Left ventricle myocardium inferior (tissue), 1 donor: ENCODE results near the gene MIEF1. TPM values are rescaled to one million over a fixed set of nuclear protein-coding genes. Genes with fewer than 3 reads are reported as not detected.

ENCODE experiments used
- DNase-seq: peaks from one replicate; pipeline ENCODE4 v3.0.0-alpha.2; 2020
- H3K27ac ChIP-seq: fragments of 200-600 bp; replicated peaks from 2 replicates; pipeline ENCODE4 v1.8.0; 2021
- H3K27me3 ChIP-seq: fragments of 200-600 bp; 2 replicates; pipeline ENCODE4 v1.8.0; 2021; ENCODE audit warnings: low read depth
- H3K36me3 ChIP-seq: fragments of 200-600 bp; 2 replicates; pipeline ENCODE4 v1.8.0; 2021
- H3K4me1 ChIP-seq: fragments of 200-600 bp; 2 replicates; pipeline ENCODE4 v1.8.0; 2021
- H3K4me3 ChIP-seq: fragments of 200-600 bp; 2 replicates; pipeline ENCODE4 v1.8.0; 2021; ENCODE audit warnings: mild to moderate bottlenecking, moderate library complexity
- H3K9me3 ChIP-seq: fragments of 200-600 bp; replicated peaks from 2 replicates; pipeline ENCODE4 v1.8.0; 2021
- intact Hi-C: fragments of 100-400 bp; cut with micrococcal nuclease; formaldehyde crosslinking; loops from one replicate; pipeline ENCODE4 v1.11.0; 2022
- total RNA-seq: library from RNA; stranded (reverse); fragmentation: NEBNext Ultra II Directional; extraction: Animal tissue kit (Norgen Biotek cat#: 25700); gene quantifications from one replicate; pipeline ENCODE4 v1.2.1, GENCODE V29; 2021
- TF ChIP-seq, protein P1 (sequence below): fragments of 200-600 bp; IDR thresholded peaks from 2 replicates; pipeline ENCODE4 v1.8.0; 2021; ENCODE audit warnings: antibody characterized with exemption, mild to moderate bottlenecking, borderline replicate concordance
- donor health status: DM: no; HTN: yes; CAD: no; lungs with severe emphysema.

The MIEF1 gene
- total RNA-seq, 1 donor from 2014 or later = 15.5 TPM

DNA sequence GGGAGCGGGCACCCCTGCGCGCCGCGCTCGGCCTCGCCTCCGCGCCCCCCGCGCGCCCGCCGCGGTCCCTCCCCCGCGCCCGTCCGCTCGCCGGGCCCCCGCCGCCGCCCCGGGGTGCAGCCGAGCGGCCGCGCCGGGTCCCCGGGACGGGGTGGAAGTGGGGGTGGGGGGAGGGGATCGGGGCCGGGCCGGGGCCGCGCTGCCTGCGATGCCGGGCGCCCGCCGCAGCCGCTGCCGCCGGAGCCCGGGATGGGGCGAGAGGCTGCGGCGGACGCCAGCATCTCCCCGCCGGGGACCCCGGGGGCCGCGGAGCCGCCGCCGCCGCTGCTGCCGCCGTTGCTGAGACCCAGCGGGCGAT lies 44.9 kb upstream of the MIEF1 start:
- Histone ChIP-seq H3K4me3 (peak overlapping the region; percentile 75), H3K27ac (peak overlapping the region; percentile 84)
- no peak for DNase-seq

DNA sequence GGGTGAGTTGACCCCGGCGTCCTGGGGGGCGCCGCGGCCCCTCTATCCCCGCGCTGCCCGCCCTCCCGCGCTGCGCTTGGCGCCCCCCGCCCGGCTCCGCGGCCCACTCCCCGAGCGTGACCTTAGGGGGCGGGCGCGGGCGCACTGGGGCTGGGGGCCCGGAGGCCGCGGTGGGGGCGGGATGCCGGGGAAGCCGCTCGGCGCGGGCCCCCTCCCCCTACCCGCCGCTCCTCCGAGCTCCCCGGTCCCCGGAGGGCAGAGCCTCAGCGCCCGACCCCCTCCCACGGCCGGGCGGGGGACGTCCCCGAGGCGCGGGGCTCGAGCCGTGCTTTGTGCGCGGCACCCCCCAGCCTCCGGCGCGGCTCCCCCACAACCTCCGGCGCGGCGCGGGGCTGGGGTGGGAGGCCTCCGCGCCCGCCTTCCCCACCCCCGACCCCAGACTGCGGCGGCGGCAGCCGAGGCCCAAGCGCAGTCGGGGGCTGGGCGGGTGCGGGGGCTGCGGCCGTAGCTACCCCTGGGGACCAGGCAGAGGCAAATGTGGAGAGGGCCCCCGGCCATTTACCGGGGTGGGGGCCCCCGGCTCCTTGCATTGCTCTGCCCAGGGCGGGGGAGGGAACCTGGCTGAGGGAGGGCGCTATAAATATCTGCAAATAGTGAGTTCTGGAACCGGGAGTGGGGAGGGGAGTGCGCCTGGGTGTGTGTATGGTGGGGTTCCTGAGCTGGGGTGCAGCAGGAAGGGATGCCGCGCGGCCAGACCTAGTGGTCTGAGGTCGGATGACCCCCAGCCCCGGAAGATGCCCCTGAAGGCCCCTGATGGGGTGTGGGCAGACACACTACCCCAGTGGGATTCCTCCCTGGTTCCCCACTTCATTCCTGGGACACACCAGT lies 44.3 kb upstream of the MIEF1 start:
- TF ChIP-seq, protein P1, sequence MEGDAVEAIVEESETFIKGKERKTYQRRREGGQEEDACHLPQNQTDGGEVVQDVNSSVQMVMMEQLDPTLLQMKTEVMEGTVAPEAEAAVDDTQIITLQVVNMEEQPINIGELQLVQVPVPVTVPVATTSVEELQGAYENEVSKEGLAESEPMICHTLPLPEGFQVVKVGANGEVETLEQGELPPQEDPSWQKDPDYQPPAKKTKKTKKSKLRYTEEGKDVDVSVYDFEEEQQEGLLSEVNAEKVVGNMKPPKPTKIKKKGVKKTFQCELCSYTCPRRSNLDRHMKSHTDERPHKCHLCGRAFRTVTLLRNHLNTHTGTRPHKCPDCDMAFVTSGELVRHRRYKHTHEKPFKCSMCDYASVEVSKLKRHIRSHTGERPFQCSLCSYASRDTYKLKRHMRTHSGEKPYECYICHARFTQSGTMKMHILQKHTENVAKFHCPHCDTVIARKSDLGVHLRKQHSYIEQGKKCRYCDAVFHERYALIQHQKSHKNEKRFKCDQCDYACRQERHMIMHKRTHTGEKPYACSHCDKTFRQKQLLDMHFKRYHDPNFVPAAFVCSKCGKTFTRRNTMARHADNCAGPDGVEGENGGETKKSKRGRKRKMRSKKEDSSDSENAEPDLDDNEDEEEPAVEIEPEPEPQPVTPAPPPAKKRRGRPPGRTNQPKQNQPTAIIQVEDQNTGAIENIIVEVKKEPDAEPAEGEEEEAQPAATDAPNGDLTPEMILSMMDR = no peak
- DNase-seq = no peak
- intact Hi-C loops = no loop called here
- H3K4me3 ChIP-seq = peak overlapping the region; percentile 75
- peaks cover 26% of the 10 kb centered on the region for H3K27me3 ChIP-seq
- peaks cover 29% of the 10 kb centered on the region for H3K4me1 ChIP-seq
- no peaks in the 10 kb centered on the region for H3K9me3 ChIP-seq
- no peaks in the 10 kb centered on the region for H3K36me3 ChIP-seq
- peak overlapping the region; percentile 84 for H3K27ac ChIP-seq

More for the DNA sequence above, 44.9 kb upstream of the MIEF1 start:
- H3K36me3 ChIP-seq = no peaks in the 10 kb centered on the region
- TF ChIP-seq, protein P1 = no peak
- H3K9me3 ChIP-seq = no peaks in the 10 kb centered on the region
- H3K27me3 ChIP-seq = peaks cover 26% of the 10 kb centered on the region
- H3K4me1 ChIP-seq = peaks cover 28% of the 10 kb centered on the region
- intact Hi-C loops = no loop called here

GRCh38 chr22:39458444-39459083 lies 43.5 kb upstream of the MIEF1 start:
- DNase-seq = no peak
- intact Hi-C loops = no loop called here
- peaks cover 26% of the 10 kb centered on the region for H3K27me3 ChIP-seq
- H3K9me3 ChIP-seq = no peaks in the 10 kb centered on the region
- peak overlapping the region; percentile 84 for H3K27ac ChIP-seq
- TF ChIP-seq, protein P1 = no peak
- peak overlapping the region; percentile 75 for H3K4me3 ChIP-seq
- H3K4me1 ChIP-seq = peaks cover 37% of the 10 kb centered on the region
- no peaks in the 10 kb centered on the region for H3K36me3 ChIP-seq

DNA sequence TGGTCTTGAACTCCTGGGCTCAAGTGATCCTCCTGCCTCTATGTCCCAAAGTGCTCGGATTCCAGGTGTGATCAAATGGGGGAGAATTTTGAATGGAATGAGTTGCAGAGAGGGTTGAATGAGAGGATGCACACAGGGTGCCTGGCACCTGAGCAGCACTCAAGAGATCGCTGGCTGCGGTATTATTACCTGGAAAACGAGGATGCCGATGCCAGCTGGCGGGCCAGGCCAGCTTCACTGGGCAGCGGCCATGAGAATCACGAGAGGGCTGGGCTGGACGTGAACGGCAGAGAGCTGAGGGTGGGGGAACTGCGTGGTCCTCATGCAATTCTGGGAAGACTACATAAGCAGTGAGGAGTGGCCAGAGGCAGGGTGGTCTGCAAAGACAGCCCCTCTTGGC lies 42.4 kb upstream of the MIEF1 start:
- peaks cover 48% of the 10 kb centered on the region for H3K4me1 ChIP-seq
- no peaks in the 10 kb centered on the region for H3K36me3 ChIP-seq
- TF ChIP-seq, protein P1 = no peak
- peaks cover 26% of the 10 kb centered on the region for H3K27me3 ChIP-seq
- H3K27ac ChIP-seq = peak overlapping the region; percentile 15
- DNase-seq = no peak
- intact Hi-C loops = no loop called here
- H3K9me3 ChIP-seq = no peaks in the 10 kb centered on the region
- no peak overlapping the region for H3K4me3 ChIP-seq

DNA sequence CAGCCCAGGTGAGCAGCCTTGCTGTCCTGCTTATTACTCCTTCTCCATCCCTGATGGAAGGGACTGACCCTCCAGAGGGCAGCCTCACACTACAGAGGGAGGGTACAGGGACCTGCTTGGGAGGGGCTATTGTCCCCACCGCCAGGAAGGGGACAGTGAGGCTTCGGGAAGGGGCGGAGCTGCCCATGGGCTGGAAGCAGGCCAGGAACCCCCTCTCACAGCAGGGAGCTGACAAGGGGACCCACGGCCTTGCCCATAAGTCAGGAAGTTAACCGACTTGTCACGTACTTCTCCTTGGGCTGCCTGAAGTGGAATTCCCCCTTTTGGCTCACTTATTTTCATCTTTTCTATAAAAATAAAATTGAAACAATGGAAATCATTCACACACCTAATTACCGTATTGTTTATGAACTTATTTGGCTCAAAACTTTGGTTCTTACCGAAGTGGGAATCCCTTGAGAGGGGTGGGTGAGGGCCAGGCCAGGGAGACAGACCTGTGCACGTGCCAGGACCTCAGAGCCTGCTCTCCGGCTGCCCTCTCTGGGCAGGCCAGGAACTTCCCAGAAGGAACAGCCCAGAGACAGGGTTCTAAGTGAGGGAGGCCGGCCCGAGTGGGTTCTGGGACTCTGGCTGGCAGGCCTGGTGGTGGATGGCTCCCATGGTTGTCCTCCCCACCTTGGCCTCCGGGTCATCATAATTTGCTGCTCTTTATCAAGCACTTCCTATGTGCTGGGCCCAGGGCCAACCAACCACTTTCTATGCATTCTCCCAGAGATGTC lies 39.5 kb upstream of the MIEF1 start:
- H3K4me3 ChIP-seq = no peak overlapping the region
- H3K27me3 ChIP-seq = peaks cover 17% of the 10 kb centered on the region
- TF ChIP-seq, protein P1 = peak; percentile 55
- peak overlapping the region; percentile 89 for H3K27ac ChIP-seq
- H3K9me3 ChIP-seq = no peaks in the 10 kb centered on the region
- peak; percentile 63 for DNase-seq
- intact Hi-C loops = no loop called here
- peaks cover 76% of the 10 kb centered on the region for H3K4me1 ChIP-seq
- H3K36me3 ChIP-seq = no peaks in the 10 kb centered on the region
